A549 (cell line): ENCODE results near the gene SKI. TPM values are rescaled to one million over a fixed set of nuclear protein-coding genes. Genes with fewer than 3 reads are reported as not detected.
"Not testable (repeated sequence)": the region's sequence is repeated elsewhere in the genome, so short reads cannot be mapped to it uniquely, and the experiment has no call there.

Source experiments
- ATAC-seq, 2 experiments: fragments of 200-7000 bp in 1 of 2; fragments of >200 bp in 1 of 2; cut with Nextera tagmentation in 1 of 2; cut with Tn5 transposase in 1 of 2; 3 replicates each; pipeline versions ENCODE4 v1.8.0 to v1.9.1; 2018 to 2020; ENCODE audit warnings: mild to moderate bottlenecking in 1 of 2, moderate library complexity in 1 of 2
- CTCF ChIA-PET: fragments of 300-600 bp; sonication (Branson Sonifier 250); formaldehyde crosslinking; extraction: SDS; loops from one replicate; lab custom pipeline; 2021; ENCODE audit warnings: antibody characterized with exemption, inconsistent platforms; lab: Yijun Ruan, JAX
- POLR2A ChIA-PET: fragments of 350-600 bp; formaldehyde crosslinking; extraction: SDS; loops from one replicate; lab custom pipeline; 2021; ENCODE audit warnings: antibody characterized with exemption, inconsistent platforms; lab: Yijun Ruan, JAX
- DNase-seq, 2 experiments: peaks; one replicate each; pipeline versions ENCODE4 v3.0.0 to v3.0.0-alpha.2; 2011 to 2016; ENCODE audit warnings: low read depth in 1 of 2, low spot score in 1 of 2
- FAIRE-seq: peaks from 2 replicates; lab custom pipeline; 2011; peaks lifted over from hg19 to GRCh38; lab: Jason Lieb, UNC
- H3K27ac ChIP-seq, 2 experiments: fragments of >200 bp; sonication (Bioruptor Twin); formaldehyde crosslinking; 3 replicates each; pipeline ENCODE4 v1.5.1; 2016 to 2017
- H3K4me1 ChIP-seq: fragments of >200 bp; sonication (Bioruptor Twin); formaldehyde crosslinking; 3 replicates; pipeline ENCODE4 v1.6.1; 2016
- H3K4me2 ChIP-seq: fragments of >200 bp; sonication (Bioruptor Twin); formaldehyde crosslinking; 3 replicates; pipeline ENCODE4 v1.6.1; 2016
- H3K4me3 ChIP-seq: fragments of >200 bp; sonication (Bioruptor Twin); formaldehyde crosslinking; 3 replicates; pipeline ENCODE4 v1.5.1; 2016
- H3K9me3 ChIP-seq: fragments of >200 bp; sonication (Bioruptor Twin); formaldehyde crosslinking; 3 replicates; pipeline ENCODE4 v1.6.1; 2016
- ATOH8 ChIP-seq: fragments of 250-450 bp; sonication (Bioruptor Pico); IDR thresholded peaks from 2 replicates; pipeline ENCODE4 v1.5.0; 2020; ENCODE audit warnings: low read depth, mild to moderate bottlenecking, moderate library complexity
- CBX2 ChIP-seq: fragments of 200-600 bp; sonication (generic); IDR thresholded peaks from 2 replicates; pipeline ENCODE4 v1.6.1; 2016; ENCODE audit warnings: low read depth, mild to moderate bottlenecking, borderline replicate concordance
- CEBPB ChIP-seq, 2 experiments: fragments of >200 bp in 1 of 2; sonication (Bioruptor Twin) in 1 of 2; formaldehyde crosslinking in 1 of 2; IDR thresholded peaks; 2 replicates each; pipeline ENCODE4 v1.6.1; 2012 to 2016
- CHD4 ChIP-seq: fragments of 200-600 bp; sonication (generic); IDR thresholded peaks from 2 replicates; pipeline ENCODE4 v1.6.1; 2016; ENCODE audit warnings: antibody characterized with exemption, mild to moderate bottlenecking, borderline replicate concordance
- CTCF ChIP-seq: fragments of >200 bp; sonication (Bioruptor Twin); formaldehyde crosslinking; IDR thresholded peaks from 3 replicates; pipeline ENCODE4 v1.5.1; 2016
- E2F6 ChIP-seq: IDR thresholded peaks from 2 replicates; pipeline ENCODE4 v1.6.1; 2012; ENCODE audit warnings: low read depth, borderline replicate concordance
- HEYL ChIP-seq: fragments of 250-450 bp; sonication (Bioruptor Pico); IDR thresholded peaks from 2 replicates; pipeline ENCODE4 v1.8.0; 2021; ENCODE audit warnings: mild to moderate bottlenecking, moderate library complexity
- HOXB13 ChIP-seq: fragments of 250-450 bp; sonication (Bioruptor Pico); IDR thresholded peaks from 2 replicates; pipeline ENCODE4 v1.5.0; 2020; ENCODE audit warnings: low read depth, mild to moderate bottlenecking, moderate library complexity
- JUNB ChIP-seq: fragments of >200 bp; sonication (Bioruptor Twin); formaldehyde crosslinking; IDR thresholded peaks from 2 replicates; pipeline ENCODE4 v1.6.1; 2016
- KDM1A ChIP-seq: fragments of 200-600 bp; sonication (generic); IDR thresholded peaks from 2 replicates; pipeline ENCODE4 v1.6.1; 2016; ENCODE audit warnings: low read depth, mild to moderate bottlenecking
- MYC ChIP-seq: IDR thresholded peaks from 2 replicates; pipeline ENCODE4 v1.6.1; 2012; ENCODE audit warnings: mild to moderate bottlenecking, inconsistent platforms, low read length, improper control_type of control experiment, borderline replicate concordance
- NFE2L2 ChIP-seq: fragments of 150-350 bp; conservative IDR thresholded peaks from 2 replicates; pipeline ENCODE4 v1.6.1; 2014; ENCODE audit warnings: low read length
- POLR2A ChIP-seq: IDR thresholded peaks from 2 replicates; pipeline ENCODE4 v1.6.1; 2012; ENCODE audit warnings: mild to moderate bottlenecking, low read length
- POLR2AphosphoS2 ChIP-seq: conservative IDR thresholded peaks from 2 replicates; pipeline ENCODE4 v1.6.1; 2012; ENCODE audit warnings: low read length, improper control_type of control experiment, inconsistent platforms
- RFX5 ChIP-seq: fragments of 450-650 bp; IDR thresholded peaks from 2 replicates; pipeline ENCODE4 v1.7.1; 2014; ENCODE audit warnings: antibody characterized with exemption, mild to moderate bottlenecking, moderate library complexity
- RNF2 ChIP-seq: fragments of 200-600 bp; sonication (generic); IDR thresholded peaks from 2 replicates; pipeline ENCODE4 v1.6.1; 2016; ENCODE audit warnings: low read depth, mild to moderate bottlenecking, antibody characterized with exemption, moderate library complexity, borderline replicate concordance
- SMC3 ChIP-seq: fragments of >200 bp; sonication (Bioruptor Twin); formaldehyde crosslinking; IDR thresholded peaks from 3 replicates; pipeline ENCODE4 v1.6.1; 2018; ENCODE audit warnings: inconsistent platforms
- SREBF2 ChIP-seq: fragments of 450-650 bp; IDR thresholded peaks from 2 replicates; pipeline ENCODE4 v1.6.1; 2014; ENCODE audit warnings: mild to moderate bottlenecking, moderate library complexity
- TP53 ChIP-seq: fragments of 250-450 bp; sonication (Bioruptor Pico); IDR thresholded peaks from 2 replicates; pipeline ENCODE4 v1.5.0; 2021; ENCODE audit warnings: mild to moderate bottlenecking, moderate library complexity
- ZFP36 ChIP-seq: fragments of 450-650 bp; IDR thresholded peaks from 2 replicates; pipeline ENCODE4 v1.6.1; 2014; ENCODE audit warnings: borderline replicate concordance; ENCODE audit not compliant: partially characterized antibody
- ZNF302 ChIP-seq: fragments of 250-450 bp; sonication (Bioruptor Pico); IDR thresholded peaks from 2 replicates; pipeline ENCODE4 v1.9.0; 2021; ENCODE audit warnings: inconsistent platforms, mild to moderate bottlenecking, moderate library complexity
- WGBS: methylation state at CpG from one replicate; pipeline ENCODE4 v1.1.6; 2017; ENCODE audit errors: missing lambda C conversion rate; 5-methylcytosine and 5-hydroxymethylcytosine counted together
- polyA plus RNA-seq, 4 experiments: library from polyadenylated mRNA; depleted of rRNA in 3 of 4; stranded (reverse); fragments of >200 nt; fragmentation: RNase III in 1 of 4; extraction: RNeasy Plus Mini Kit Qiagen cat#74134 plus additional on column Dnase treatment in 1 of 4; gene quantifications; 2 replicates in 3 of 4; 3 replicates in 1 of 4; pipeline ENCODE4 v1.2.3, GENCODE V29; 2011 to 2017
- TF ChIP-seq, protein P1 (sequence below): IDR thresholded peaks from 2 replicates; pipeline ENCODE4 v1.6.1; 2012

Gene SKI
- polyA plus RNA-seq, 2 of the 4 experiments (the other 2 are of a cell fraction): 2.8 to 12.0 TPM

DNA sequence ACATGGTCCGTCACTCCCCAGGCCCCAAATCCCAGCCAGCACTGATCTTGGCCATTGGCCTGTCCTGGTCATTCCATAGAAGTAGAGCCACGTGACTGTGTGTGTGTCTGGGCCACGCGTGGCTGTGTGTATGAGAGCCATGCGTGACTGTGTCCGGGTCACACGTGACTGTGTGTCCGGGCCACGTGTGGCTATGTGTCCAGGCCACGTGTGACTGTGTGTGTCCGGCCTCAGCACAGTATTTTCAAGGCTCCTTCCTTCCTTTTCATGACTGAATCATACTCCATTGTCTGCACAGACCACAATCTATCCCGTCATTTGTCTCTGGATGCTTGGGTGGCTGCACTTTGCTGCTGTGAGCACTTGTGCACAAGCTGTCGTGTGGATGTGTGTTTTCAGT, 67.4 kb downstream of the SKI start:
- Histone ChIP-seq H3K4me3 (no peak overlapping the region), H3K4me1 (no peaks in the 10 kb centered on the region), H3K4me2 (no peak overlapping the region), H3K9me3 (no peaks in the 10 kb centered on the region), H3K27ac (no peak overlapping the region)
- no peak for ATAC-seq
- WGBS: 94% methylated on average over 12 of the region's 13 CpGs
- no peak for DNase-seq
- FAIRE-seq: no peak
- TF ChIP-seq, protein P1, sequence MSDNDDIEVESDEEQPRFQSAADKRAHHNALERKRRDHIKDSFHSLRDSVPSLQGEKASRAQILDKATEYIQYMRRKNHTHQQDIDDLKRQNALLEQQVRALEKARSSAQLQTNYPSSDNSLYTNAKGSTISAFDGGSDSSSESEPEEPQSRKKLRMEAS: no peak
- no peak for TF ChIP-seq CHD4
- no peak for TF ChIP-seq CBX2
- TF ChIP-seq MYC: no peak
- TF ChIP-seq SMC3: no peak
- no peak for TF ChIP-seq ATOH8 (CRISPR knock-in tag)
- no peak for TF ChIP-seq POLR2AphosphoS2
- TF ChIP-seq KDM1A: no peak
- TF ChIP-seq RNF2: no peak
- TF ChIP-seq ZFP36: no peak
- TF ChIP-seq, all 56 proteins: peak for 0
- POLR2A ChIA-PET: no interaction called here
- CTCF ChIA-PET: interaction anchor here (1.4 kb wide), 1 partner anchor 19 kb away, joined by 4 read pairs; no protein-coding TSS in a partner anchor

DNA sequence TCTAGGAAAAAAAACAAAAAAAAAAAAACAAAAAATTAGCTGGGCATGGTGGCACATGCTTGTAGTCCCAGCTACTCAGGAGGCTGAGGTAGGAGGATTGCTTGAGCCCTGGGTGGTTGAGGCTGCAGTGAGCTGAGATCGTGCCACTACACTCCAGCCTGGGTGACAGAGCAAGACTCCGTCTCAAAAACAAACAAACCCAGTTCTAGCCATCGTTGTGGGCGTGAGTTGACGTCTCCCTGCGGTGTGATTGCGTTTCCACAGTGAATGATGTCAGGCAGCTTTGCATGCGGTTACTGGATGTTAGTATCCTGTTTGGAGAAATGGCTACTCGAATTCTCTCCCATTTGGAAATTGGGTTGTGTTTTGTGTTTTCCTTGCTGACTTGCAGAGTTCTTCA, 68.1 kb downstream of the SKI start:
- H3K9me3 ChIP-seq, H3K4me3 ChIP-seq, POLR2A ChIA-PET, H3K4me1 ChIP-seq, DNase-seq, ATAC-seq, FAIRE-seq, H3K27ac ChIP-seq, H3K4me2 ChIP-seq: not testable (repeated sequence)
- 93% methylated on average over 9 of the region's 9 CpGs for WGBS
- CTCF ChIA-PET: interaction anchor here (0.6 kb wide), 1 partner anchor 87 kb away, joined by 3 read pairs; no protein-coding TSS in a partner anchor

DNA sequence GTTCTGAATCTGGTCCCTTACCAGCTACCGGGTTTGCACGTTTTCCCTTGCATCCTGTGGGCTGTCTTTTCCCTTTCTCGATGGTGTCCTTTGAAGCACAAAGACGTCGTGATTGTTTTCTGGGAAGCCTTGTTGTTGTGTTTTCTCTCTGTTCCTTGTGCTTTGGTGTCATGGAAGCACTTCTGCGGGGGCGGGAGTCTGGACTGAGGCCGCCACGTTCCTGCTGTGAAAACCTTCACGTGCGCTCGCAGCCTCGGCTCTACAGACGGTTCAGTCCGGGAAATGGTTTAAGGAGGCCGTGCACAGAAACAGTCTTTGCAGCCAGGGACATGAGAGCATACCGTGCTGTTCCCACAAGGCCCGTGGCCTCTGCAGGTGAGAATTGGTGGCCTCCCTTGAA, 68.5 kb downstream of the SKI start:
- Histone ChIP-seq H3K4me1 (no peaks in the 10 kb centered on the region), H3K9me3 (no peaks in the 10 kb centered on the region), H3K4me3 (no peak overlapping the region), H3K27ac (no peak overlapping the region), H3K4me2 (no peak overlapping the region)
- POLR2A ChIA-PET: no interaction called here
- no peak for ATAC-seq
- TF ChIP-seq TP53 (CRISPR knock-in tag) (no peak), ZNF302 (CRISPR knock-in tag) (no peak), CEBPB (IDR thresholded peaks at IDR 0.05) (no peak), JUNB (no peak), POLR2A (no peak), HEYL (no peak), CBX2 (no peak), SREBF2 (no peak), NFE2L2 (no peak), E2F6 (no peak), HOXB13 (no peak), RFX5 (no peak), CTCF (no peak), MYC (no peak)
- TF ChIP-seq, protein P1: no peak
- WGBS: 95% methylated on average over 14 of the region's 18 CpGs
- FAIRE-seq: no peak
- CTCF ChIA-PET: interaction anchor here (0.6 kb wide), 1 partner anchor 87 kb away, joined by 3 read pairs; no protein-coding TSS in a partner anchor
- no peak for DNase-seq
